Gastrocnemius medialis (tissue), 4 donors: ENCODE data around the gene CPNE2.

Source experiments
- CTCF ChIP-seq, 5 experiments: fragments of 450-650 bp in 3 of 5; fragments of 200-600 bp in 2 of 5; sonication (generic) in 2 of 5; IDR thresholded peaks in 4 of 5; conservative IDR thresholded peaks in 1 of 5; 1 replicate in 4 of 5; 2 replicates in 1 of 5; pipeline ENCODE4 v1.5.1; 2016 to 2019; ENCODE audit warnings: antibody characterized with exemption in 5 of 5, mild to moderate bottlenecking in 3 of 5, moderate library complexity in 3 of 5
- POLR2A ChIP-seq, 2 donors: fragments of 450-650 bp; IDR thresholded peaks; one replicate each; pipeline ENCODE4 v1.6.1; 2017; ENCODE audit warnings: antibody characterized with exemption in 2 of 2, mild to moderate bottlenecking in 2 of 2, moderate library complexity in 2 of 2

GRCh38 chr16:57157533-57157932 lies 65.2 kb downstream of the CPNE2 start:
- TF ChIP-seq CTCF (IDR thresholded peaks at IDR 0.05 in 4 of 5, conservative IDR thresholded peaks at IDR 0.05 in 1 of 5) (no peak), POLR2A (IDR thresholded peaks at IDR 0.05) (no peak)
